Activated T-helper 1 cell treated with anti-CD3 and anti-CD28 coated beads, Interleukin-2, amount 50 U/mL, for 16 hours (primary cell): ENCODE results near the gene YIPF2.
"Not testable (repeated sequence)": the region's sequence is repeated elsewhere in the genome, so short reads cannot be mapped to it uniquely, and the experiment has no call there.

Experiments used
- DNase-seq, 2 donors: peaks; one replicate each; pipeline ENCODE4 v3.0.0-alpha.2; 2020; ENCODE audit warnings: low read depth in 1 of 2, low spot score in 1 of 2

YIPF2 gene

GRCh38 chr19:10928563-10929401, at the start of gene YIPF2, which contains the start of gene TIMM29:
Gene YIPF2, minus strand, starts transcription at chr19:10928639. Its CDS starts 229 bp downstream, at chr19:10928410.
Gene TIMM29, plus strand, starts transcription at chr19:10928811. Its CDS starts 12 bp downstream, at chr19:10928823.
- peak; percentile 84 to 91 for DNase-seq

GRCh38 chr19:10977742-10978092, 49.3 kb upstream of the YIPF2 start:
- DNase-seq, result no peak

- DNase-seq, result no peak
Measured at GRCh38 chr19:10976131-10976892, 47.9 kb upstream of the YIPF2 start.

- no peak for DNase-seq
Measured at GRCh38 chr19:10975374-10976130, 47.1 kb upstream of the YIPF2 start.

- DNase-seq, result no peak
Measured at GRCh38 chr19:10971107-10971726, 42.8 kb upstream of the YIPF2 start.

- no peak for DNase-seq
Measured at GRCh38 chr19:10968527-10969135, 40.2 kb upstream of the YIPF2 start.

- no peak for DNase-seq
Measured at GRCh38 chr19:10966809-10967208, 38.4 kb upstream of the YIPF2 start.

GRCh38 chr19:10965398-10965797, 37.0 kb upstream of the YIPF2 start:
- DNase-seq, result no peak

- no peak for DNase-seq
Measured at GRCh38 chr19:10964903-10965302, 36.5 kb upstream of the YIPF2 start.

- no peak for DNase-seq
Measured at GRCh38 chr19:10963865-10964264, 35.4 kb upstream of the YIPF2 start.

- no peak for DNase-seq
Measured at GRCh38 chr19:10962863-10963262, 34.4 kb upstream of the YIPF2 start.

- DNase-seq, result no peak
Measured at GRCh38 chr19:10961073-10961860, 32.8 kb upstream of the YIPF2 start.

- DNase-seq, result peak; percentile 95 to 99
Measured at GRCh38 chr19:10960314-10961072, 32.1 kb upstream of the YIPF2 start, which contains the start of gene SMARCA4. Gene SMARCA4, plus strand, starts transcription at chr19:10961030. Its CDS starts 23,122 bp downstream, at chr19:10984152.

GRCh38 chr19:10959277-10959968, 31.0 kb upstream of the YIPF2 start:
- not testable (repeated sequence) for DNase-seq

GRCh38 chr19:10952809-10953208, 24.4 kb upstream of the YIPF2 start:
- no peak for DNase-seq

GRCh38 chr19:10946958-10947657, 18.7 kb upstream of the YIPF2 start:
- no peak for DNase-seq

- no peak for DNase-seq
Measured at GRCh38 chr19:10945264-10945663, 16.8 kb upstream of the YIPF2 start.

GRCh38 chr19:10943412-10943811, 15.0 kb upstream of the YIPF2 start:
- DNase-seq, result not testable (repeated sequence)
